K562 (cell line): Measurements from ENCODE around the gene CTPS2.
"Not testable (repeated sequence)": the region's sequence is repeated elsewhere in the genome, so short reads cannot be mapped to it uniquely, and the experiment has no call there.

Experiments used
- CTCF ChIP-seq, 3 experiments: IDR thresholded peaks in 2 of 3; conservative IDR thresholded peaks in 1 of 3; 2 replicates each; pipeline ENCODE4 v1.5.1; 2011 to 2012; ENCODE audit warnings: low read length in 3 of 3, mild to moderate bottlenecking in 3 of 3, control low read depth in 2 of 3, improper control_type of control experiment in 1 of 3, inconsistent platforms in 1 of 3, low read depth in 1 of 3, mixed read lengths in 1 of 3, moderate library complexity in 1 of 3; ENCODE audit not compliant: insufficient read depth in 2 of 3
- NCOA1 ChIP-seq: fragments of 450-650 bp; IDR thresholded peaks from 2 replicates; pipeline ENCODE4 v1.6.1; 2016; ENCODE audit warnings: low read depth
- NEUROD1 ChIP-seq: fragments of 150-350 bp; IDR thresholded peaks from 2 replicates; pipeline ENCODE4 v1.6.1; 2014; ENCODE audit warnings: borderline replicate concordance, low read length, low read depth; ENCODE audit not compliant: partially characterized antibody

GRCh38 chrX:16575388-16575787 lies 137.1 kb downstream of the CTPS2 start:
- TF ChIP-seq NEUROD1; NCOA1; CTCF (IDR thresholded peaks at IDR 0.05 in 2 of 3, conservative IDR thresholded peaks at IDR 0.05 in 1 of 3; ENCODE audit: insufficient read depth in 2 of 3, low read depth in 1 of 3, low read length in 3 of 3): not testable (repeated sequence)
